Natural killer cell (primary cell): Measurements from ENCODE around the gene ATF6. TPM values are rescaled to one million over a fixed set of nuclear protein-coding genes. Genes with fewer than 3 reads are reported as not detected.

Experiments used
- ATAC-seq, 3 donors: fragments of 150-1000 bp in 2 of 3; fragments of 200-7000 bp in 1 of 3; cut with Tn5 transposase; 1 replicate in 1 of 3; 2 replicates in 2 of 3; pipeline ENCODE4 v1.10.0; 2021; ENCODE audit warnings: mild to moderate bottlenecking in 2 of 3, moderate library complexity in 2 of 3
- DNase-seq, 2 donors: peaks; one replicate each; pipeline versions ENCODE4 v3.0.0 to v3.0.0-alpha.2; 2013 to 2021; ENCODE audit warnings: mixed read lengths in 1 of 2
- H3K27ac ChIP-seq: one replicate; pipeline ENCODE4 v1.5.1; 2013; ENCODE audit warnings: mild to moderate bottlenecking, low read length
- H3K27me3 ChIP-seq: one replicate; pipeline ENCODE4 v1.6.1; 2013; ENCODE audit warnings: low read length; ENCODE audit not compliant: control insufficient read depth, insufficient read depth
- H3K36me3 ChIP-seq: one replicate; pipeline ENCODE4 v1.6.1; 2013; ENCODE audit warnings: low read length; ENCODE audit not compliant: control insufficient read depth, insufficient read depth
- H3K4me1 ChIP-seq: one replicate; pipeline ENCODE4 v1.6.1; 2013; ENCODE audit warnings: low read length; ENCODE audit not compliant: control insufficient read depth, insufficient read depth
- H3K4me3 ChIP-seq: one replicate; pipeline ENCODE4 v1.5.1; 2013; ENCODE audit warnings: low read length
- H3K9me3 ChIP-seq: one replicate; pipeline ENCODE4 v1.6.1; 2013; ENCODE audit warnings: low read length; ENCODE audit not compliant: control insufficient read depth, insufficient read depth
- H3K27ac Mint-ChIP-seq, 2 donors: one replicate each; pipeline ENCODE4 v1.8.0; 2022; ENCODE audit warnings: mild to moderate bottlenecking in 2 of 2, mixed read lengths in 2 of 2, moderate library complexity in 1 of 2
- H3K27me3 Mint-ChIP-seq, 2 donors: one replicate each; pipeline ENCODE4 v1.8.0; 2022; ENCODE audit warnings: low read depth in 2 of 2, mixed read lengths in 2 of 2
- H3K36me3 Mint-ChIP-seq: one replicate; pipeline ENCODE4 v1.8.0; 2022; ENCODE audit warnings: mixed read lengths
- H3K4me1 Mint-ChIP-seq, 2 donors: one replicate each; pipeline ENCODE4 v1.8.0; 2022; ENCODE audit warnings: mixed read lengths in 2 of 2
- H3K4me3 Mint-ChIP-seq: one replicate; pipeline ENCODE4 v1.8.0; 2022; ENCODE audit warnings: mild to moderate bottlenecking, moderate library complexity, mixed read lengths
- H3K9me3 Mint-ChIP-seq, 2 donors: one replicate each; pipeline ENCODE4 v1.8.0; 2022; ENCODE audit warnings: mixed read lengths in 2 of 2
- CTCF ChIP-seq: fragments of 200-600 bp; IDR thresholded peaks from one replicate; pipeline ENCODE4 v1.8.0; 2022; ENCODE audit warnings: antibody characterized with exemption
- WGBS: methylation state at CpG from one replicate; pipeline ENCODE4 v1.1.7; 2013; ENCODE audit warnings: missing lambda C conversion rate; ENCODE audit not compliant: insufficient coverage; 5-methylcytosine and 5-hydroxymethylcytosine counted together
- intact Hi-C: fragments of 100-400 bp; cut with micrococcal nuclease; formaldehyde crosslinking; loops from one replicate; pipeline ENCODE4 v1.14.2; 2022
- total RNA-seq, 4 donors: library from RNA; stranded (reverse); fragments of 120-200 nt in 1 of 4; gene quantifications; one replicate each; pipeline versions ENCODE4 v1.2.3 to v1.2.4, GENCODE V29; 2013 to 2022

Gene ATF6
- total RNA-seq, 3 donors from 2014 or later (not counting 1 experiment from before 2014, with no cell fraction given), result 16.8 to 25.0 (median 21.8) TPM

- DNase-seq, result no peak
- Histone ChIP-seq H3K36me3 (peaks cover 35% of the 10 kb centered on the region), H3K27ac (no peak overlapping the region), H3K9me3 (no peaks in the 10 kb centered on the region), H3K27me3 (no peaks in the 10 kb centered on the region), H3K4me1 (no peaks in the 10 kb centered on the region), H3K4me3 (no peak overlapping the region)
- Mint-ChIP-seq H3K4me1 (peaks cover 2 to 6% of the 10 kb centered on the region in 2 donors), H3K36me3 (no peaks in the 10 kb centered on the region), H3K27me3 (no peaks in the 10 kb centered on the region), H3K4me3 (no peak overlapping the region), H3K27ac (no peak overlapping the region), H3K9me3 (no peaks in the 10 kb centered on the region)
- TF ChIP-seq CTCF, result no peak
- intact Hi-C loops, result no loop called here
- ATAC-seq, result no peak
These were observed 147.5 kb downstream of the ATF6 start for GRCh38 chr1:161913482-161914140.

- 91% methylated on average over 1 of the region's 1 CpG for WGBS
These were observed 148.5 kb downstream of the ATF6 start for GRCh38 chr1:161914595-161914994.

DNA sequence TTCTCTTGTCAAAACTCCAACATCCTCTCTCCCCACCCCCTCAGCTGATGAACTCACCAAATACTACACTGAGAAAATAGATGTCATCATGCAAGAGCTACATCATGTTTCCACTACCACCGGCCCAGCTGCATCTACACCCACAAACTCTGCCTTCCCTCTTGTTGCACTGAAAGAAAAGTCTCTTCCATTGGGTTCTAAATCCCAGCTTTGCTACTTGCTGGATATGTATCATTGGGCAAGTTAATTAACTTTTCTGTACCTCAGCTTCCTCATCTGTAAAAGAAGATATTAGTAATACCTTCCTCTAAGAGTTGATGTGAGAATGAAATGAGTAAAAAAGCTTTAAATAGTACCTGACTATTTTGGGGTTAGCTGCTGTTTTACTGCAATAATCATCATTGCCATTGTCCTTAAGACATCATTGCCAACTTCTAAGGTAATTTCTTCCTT, 149.0 kb downstream of the ATF6 start:
- no peaks in the 10 kb centered on the region for H3K4me1 ChIP-seq
- no peaks in the 10 kb centered on the region for H3K9me3 Mint-ChIP-seq
- H3K4me3 Mint-ChIP-seq, result no peak overlapping the region
- no peaks in the 10 kb centered on the region for H3K36me3 Mint-ChIP-seq
- no peak overlapping the region for H3K4me3 ChIP-seq
- TF ChIP-seq CTCF, result no peak
- WGBS, result 41% methylated on average over 1 of the region's 1 CpG
- H3K4me1 Mint-ChIP-seq, result peaks cover 13 to 17% of the 10 kb centered on the region in 2 donors
- ATAC-seq (peak in 2 of 3 donors; percentile 46 to 54), DNase-seq (no peak)
- no peak overlapping the region for H3K27ac Mint-ChIP-seq
- no peaks in the 10 kb centered on the region for H3K27me3 Mint-ChIP-seq
- H3K27ac ChIP-seq, result no peak overlapping the region
- intact Hi-C loops, result no loop called here
- no peaks in the 10 kb centered on the region for H3K9me3 ChIP-seq
- peaks cover 35% of the 10 kb centered on the region for H3K36me3 ChIP-seq
- H3K27me3 ChIP-seq, result no peaks in the 10 kb centered on the region

More at GRCh38 chr1:161914595-161914994, 148.5 kb downstream of the ATF6 start:
- DNase-seq (no peak), ATAC-seq (no peak)
- Histone ChIP-seq H3K4me1 (no peaks in the 10 kb centered on the region), H3K27ac (no peak overlapping the region), H3K36me3 (peaks cover 35% of the 10 kb centered on the region), H3K4me3 (no peak overlapping the region), H3K27me3 (no peaks in the 10 kb centered on the region), H3K9me3 (no peaks in the 10 kb centered on the region)
- no peak overlapping the region for H3K4me3 Mint-ChIP-seq
- peaks cover 12 to 15% of the 10 kb centered on the region in 2 donors for H3K4me1 Mint-ChIP-seq
- no peak overlapping the region for H3K27ac Mint-ChIP-seq
- no peaks in the 10 kb centered on the region for H3K36me3 Mint-ChIP-seq
- no peak for TF ChIP-seq CTCF
- H3K27me3 Mint-ChIP-seq, result no peaks in the 10 kb centered on the region
- H3K9me3 Mint-ChIP-seq, result no peaks in the 10 kb centered on the region
- intact Hi-C loops, result no loop called here

- no peak overlapping the region for H3K4me3 Mint-ChIP-seq
- intact Hi-C loops, result no loop called here
- H3K36me3 ChIP-seq, result peaks cover 35% of the 10 kb centered on the region
These were observed 149.9 kb downstream of the ATF6 start for GRCh38 chr1:161915978-161916377.

More at GRCh38 chr1:161915978-161916377, 149.9 kb downstream of the ATF6 start:
- WGBS, result 93% methylated on average over 2 of the region's 2 CpGs
- Histone ChIP-seq H3K27ac (no peak overlapping the region), H3K4me1 (no peaks in the 10 kb centered on the region), H3K9me3 (no peaks in the 10 kb centered on the region), H3K27me3 (no peaks in the 10 kb centered on the region), H3K4me3 (no peak overlapping the region)
- H3K9me3 Mint-ChIP-seq, result no peaks in the 10 kb centered on the region
- ATAC-seq (no peak), DNase-seq (no peak)
- H3K4me1 Mint-ChIP-seq, result peaks cover 13% of the 10 kb centered on the region in 2 donors
- TF ChIP-seq CTCF, result no peak
- no peak overlapping the region for H3K27ac Mint-ChIP-seq
- no peaks in the 10 kb centered on the region for H3K27me3 Mint-ChIP-seq
- no peaks in the 10 kb centered on the region for H3K36me3 Mint-ChIP-seq
